Activated CD8-positive, alpha-beta memory T cell treated with anti-CD3 and anti-CD28 coated beads for 24 hours (primary cell): ENCODE data around the gene ZSCAN20.

Experiments
- DNase-seq: peaks from one replicate; pipeline ENCODE4 v3.0.0-alpha.2; 2020

Gene ZSCAN20

DNA sequence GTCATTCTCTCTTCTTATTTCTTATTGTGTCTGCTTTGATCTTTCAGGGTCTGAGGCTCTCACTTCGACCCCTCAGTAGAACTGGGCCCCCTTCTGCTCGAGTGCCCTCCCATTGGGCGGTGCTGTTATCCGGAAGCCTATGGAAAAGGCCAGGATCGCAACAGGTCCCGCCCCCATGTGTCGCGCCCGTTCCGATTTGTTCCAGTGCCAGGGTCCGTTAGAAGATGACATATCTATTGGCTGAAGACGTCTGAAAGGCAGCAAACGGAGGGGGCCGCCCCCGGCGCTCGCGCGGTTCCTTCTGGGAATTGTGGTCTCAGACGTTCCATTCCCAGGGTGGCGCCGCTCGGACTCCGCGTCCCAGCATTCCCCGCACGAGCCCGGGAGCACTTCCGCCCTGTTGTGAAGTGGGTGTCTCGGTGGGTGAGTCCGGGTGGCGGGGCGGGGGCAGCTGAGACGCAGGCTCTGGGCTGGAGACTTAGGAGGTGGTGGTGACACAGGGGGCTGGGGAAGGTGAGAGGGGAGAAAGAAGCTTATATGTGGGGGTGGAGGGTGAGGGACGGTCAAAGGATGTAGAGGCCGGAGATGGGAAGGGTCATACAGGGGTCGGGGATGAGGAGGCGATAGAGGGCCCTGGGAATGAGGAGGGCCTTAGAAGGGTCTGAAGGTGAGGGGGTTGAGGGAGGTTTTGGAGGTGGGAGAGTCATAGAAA, at the start of gene ZSCAN20:
ZSCAN20 (plus strand) TSS at position 377 of the 712 bp plus-strand sequence. CDS start 6,644 bp downstream, outside the sequence.
- peak; percentile 93 for DNase-seq

DNA sequence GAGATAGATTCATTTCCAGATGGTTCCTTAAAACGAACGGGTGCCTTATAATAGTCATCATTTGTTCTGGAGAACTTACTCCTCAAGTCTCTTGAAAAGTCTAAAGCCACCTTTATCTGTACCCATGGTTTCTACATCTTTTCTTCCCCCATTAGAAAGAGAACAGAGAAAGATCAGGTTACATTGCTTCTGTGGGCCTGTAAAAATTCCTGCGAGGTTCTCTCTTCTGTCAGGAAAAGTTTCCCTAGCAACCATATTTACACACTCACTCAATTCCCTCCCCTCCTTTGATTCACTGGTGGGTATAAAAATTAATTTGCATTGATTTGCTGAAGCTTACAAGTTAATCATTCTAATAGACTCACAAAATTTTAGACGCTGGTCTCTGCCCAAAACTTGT, 48.2 kb upstream of the ZSCAN20 start:
- no peak for DNase-seq

GRCh38 chr1:33424610-33425009, 47.8 kb upstream of the ZSCAN20 start:
- no peak for DNase-seq

GRCh38 chr1:33425900-33426299, 46.5 kb upstream of the ZSCAN20 start:
- no peak for DNase-seq

DNA sequence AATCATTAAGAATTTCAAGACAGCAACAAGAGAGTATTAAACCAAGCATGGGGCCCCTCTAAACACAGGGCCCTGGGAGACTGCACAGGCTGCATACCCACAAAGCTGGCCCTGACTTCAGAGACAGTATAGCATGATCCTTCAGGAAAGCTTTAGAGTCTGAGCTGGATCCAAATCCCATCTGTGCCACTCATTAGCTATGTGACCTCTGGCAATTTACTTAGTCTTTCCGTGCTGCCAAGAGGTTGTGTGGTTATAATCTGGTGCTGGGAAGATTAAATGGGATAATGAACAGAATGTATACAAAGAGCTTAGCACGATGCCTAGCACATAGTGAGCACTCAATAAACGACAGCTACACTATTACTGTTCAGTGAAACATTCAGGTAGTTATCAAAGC, 45.5 kb upstream of the ZSCAN20 start:
- no peak for DNase-seq

DNA sequence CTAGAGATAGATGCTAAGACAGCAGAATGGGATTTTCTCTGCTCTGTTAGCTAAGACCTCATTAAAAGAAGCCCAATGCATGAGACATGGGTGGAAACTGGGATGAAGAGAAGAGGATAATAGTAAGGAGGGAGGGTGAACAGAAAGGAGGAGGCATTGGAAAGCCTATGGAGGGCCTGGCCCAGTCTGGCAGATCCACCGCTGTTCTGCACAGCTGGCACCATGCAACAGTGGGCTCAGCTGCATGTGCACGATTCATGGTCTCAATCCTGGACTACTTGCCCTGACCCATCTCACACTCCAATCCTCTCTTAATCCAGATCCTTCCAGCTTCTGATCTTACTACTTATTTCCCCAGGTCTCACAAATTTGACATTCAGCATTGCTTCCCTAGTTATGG, 43.8 kb upstream of the ZSCAN20 start:
- DNase-seq = no peak

GRCh38 chr1:33429332-33429731, 43.1 kb upstream of the ZSCAN20 start:
- DNase-seq = no peak

DNA sequence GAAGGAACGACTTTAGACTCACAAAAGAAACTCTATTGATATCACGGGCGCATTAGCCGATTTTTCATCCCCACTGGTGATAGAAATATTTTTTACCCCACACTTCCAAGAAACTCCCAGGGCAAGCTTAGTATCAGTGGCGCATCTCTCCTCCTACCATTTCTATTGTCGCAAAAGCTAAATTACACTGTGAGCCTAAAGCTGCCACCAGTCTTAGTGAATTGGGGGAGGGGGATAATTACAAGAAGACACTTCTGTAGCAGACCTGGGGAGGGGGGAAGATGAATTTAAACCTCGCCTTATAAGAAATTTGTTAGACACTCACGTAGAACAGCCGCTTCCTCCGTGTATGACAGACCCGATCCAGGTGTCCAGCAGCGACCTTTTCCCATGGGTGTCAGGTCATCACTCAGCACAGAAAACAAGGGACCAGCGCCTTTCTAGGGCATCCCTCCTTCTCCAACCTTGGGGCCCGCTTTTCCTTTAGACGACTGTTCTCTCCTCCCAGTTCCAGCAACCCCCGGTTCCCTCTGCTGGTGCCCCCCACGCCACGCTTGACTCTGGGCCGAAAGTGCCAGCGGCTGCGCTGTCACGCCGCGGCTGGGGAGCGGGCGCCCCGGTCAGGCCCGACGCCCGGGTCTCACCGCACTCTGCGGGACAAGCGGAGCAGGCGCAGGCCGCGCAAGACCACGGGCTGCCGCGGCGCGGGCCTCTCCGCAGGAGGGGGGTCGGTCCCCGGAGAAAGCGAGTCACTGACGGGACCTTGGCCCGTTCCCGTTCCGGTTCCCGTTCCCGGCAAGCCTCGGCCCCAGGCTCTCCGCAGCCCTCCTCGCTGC, 42.4 kb upstream of the ZSCAN20 start:
- DNase-seq = peak; percentile 66

- peak; percentile 95 for DNase-seq
Observed at GRCh38 chr1:33430692-33431593, 41.5 kb upstream of the ZSCAN20 start, which contains the start of gene PHC2. TSS of gene PHC2 (minus strand) at chr1:33431095. CDS start at chr1:33375539, 55,556 bp downstream.

DNA sequence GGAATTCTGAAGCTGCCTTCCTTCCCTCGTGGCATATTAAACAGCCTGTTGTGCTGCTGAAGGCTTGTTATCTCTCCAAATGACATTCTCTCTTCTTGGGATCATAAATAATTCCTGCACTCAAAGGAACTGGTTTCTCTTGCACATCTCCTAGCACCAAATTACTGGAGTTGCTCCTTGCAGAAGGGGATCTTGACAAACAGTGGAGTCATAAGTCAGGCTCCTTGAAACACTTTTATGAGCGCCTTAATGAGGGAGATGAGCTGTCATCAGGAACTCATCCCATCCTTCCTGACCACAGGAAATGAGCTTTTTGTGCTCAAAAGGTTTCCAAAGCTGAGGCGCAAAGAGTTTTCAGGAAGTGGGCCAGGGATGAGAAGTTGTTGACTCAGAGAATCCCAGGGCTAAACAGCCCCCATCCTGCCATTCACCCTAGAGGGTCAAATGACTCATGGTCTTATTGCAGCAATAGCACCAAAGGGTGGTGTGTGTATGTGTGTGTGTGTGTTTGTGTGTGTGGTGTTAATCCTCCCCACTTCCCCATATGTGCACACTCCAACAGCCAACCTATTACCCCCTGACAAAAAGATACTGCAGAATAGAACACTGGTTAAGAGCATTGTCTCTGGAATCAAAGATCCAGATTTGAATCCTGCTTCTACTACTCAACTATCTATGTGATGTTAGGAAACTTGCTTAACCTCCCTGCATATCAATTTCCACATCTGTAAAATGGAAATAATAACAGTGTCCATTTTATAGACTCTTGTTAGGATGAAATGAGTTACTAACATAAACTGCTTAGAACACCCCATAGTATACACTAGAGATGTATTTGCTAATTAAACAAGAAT, 38.7 kb upstream of the ZSCAN20 start:
- no peak for DNase-seq

DNA sequence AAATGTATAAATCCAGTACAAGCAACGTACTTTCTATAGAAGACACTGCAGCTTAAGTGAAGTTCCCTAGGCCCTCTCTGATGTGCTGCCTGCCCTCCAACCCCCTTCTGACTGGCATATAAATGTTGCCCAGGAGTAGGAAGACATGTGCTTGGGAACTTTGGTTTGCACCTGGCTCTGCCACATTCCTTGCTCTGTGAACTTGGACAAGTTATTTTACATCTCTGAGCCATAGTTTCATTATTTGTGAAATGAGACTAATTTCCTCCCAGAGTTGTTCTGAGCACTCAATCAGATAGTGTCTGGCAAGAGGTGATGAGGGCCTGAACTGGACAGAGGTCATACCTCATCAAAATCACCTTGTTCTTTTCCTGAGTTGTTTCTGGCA, 38.1 kb upstream of the ZSCAN20 start:
- no peak for DNase-seq

- no peak for DNase-seq
Observed at GRCh38 chr1:33435096-33435820, 37.2 kb upstream of the ZSCAN20 start.

- DNase-seq = no peak
Observed at GRCh38 chr1:33436557-33437285, 35.7 kb upstream of the ZSCAN20 start.

DNA sequence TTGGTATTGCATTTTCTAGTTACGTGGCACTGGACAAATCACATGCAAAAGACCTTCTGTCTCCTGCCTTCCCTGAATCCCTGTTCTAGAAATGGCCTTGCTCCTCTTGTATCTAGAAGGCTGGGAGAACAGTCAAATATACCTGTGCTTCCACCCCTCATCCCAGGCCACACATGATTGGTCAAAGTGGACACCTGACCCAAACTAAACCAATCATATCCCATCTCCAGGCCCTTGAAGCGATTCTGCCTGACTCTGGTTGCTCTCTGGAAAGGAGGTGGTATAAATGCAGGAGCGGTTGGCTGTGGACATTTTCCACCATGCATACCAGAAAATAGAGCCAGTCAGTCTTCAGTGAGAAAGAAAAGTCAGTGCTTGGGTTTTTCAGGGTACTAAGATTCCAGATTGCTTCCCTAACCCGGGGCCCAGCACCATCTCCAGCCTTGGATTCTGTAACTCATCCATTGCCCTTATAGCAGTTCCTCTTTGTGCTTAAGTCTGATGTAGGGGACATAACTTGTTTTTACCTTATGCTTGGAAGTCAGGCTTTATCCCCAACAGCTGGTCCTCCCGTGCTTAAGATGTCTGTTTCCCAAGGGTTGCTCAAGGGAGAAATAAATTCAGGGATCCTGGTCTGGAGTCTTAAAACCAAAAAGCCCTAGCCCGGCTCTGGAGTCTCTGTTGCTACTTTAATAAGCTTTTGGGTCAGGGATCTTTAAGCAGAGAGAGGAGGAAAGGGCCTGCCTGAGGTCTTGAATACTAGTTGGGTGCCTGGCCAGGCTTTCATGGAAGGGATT, 33.9 kb upstream of the ZSCAN20 start:
- DNase-seq = no peak

GRCh38 chr1:33439662-33440061, 32.8 kb upstream of the ZSCAN20 start:
- no peak for DNase-seq

GRCh38 chr1:33441088-33441745, 31.2 kb upstream of the ZSCAN20 start:
- DNase-seq = no peak

DNA sequence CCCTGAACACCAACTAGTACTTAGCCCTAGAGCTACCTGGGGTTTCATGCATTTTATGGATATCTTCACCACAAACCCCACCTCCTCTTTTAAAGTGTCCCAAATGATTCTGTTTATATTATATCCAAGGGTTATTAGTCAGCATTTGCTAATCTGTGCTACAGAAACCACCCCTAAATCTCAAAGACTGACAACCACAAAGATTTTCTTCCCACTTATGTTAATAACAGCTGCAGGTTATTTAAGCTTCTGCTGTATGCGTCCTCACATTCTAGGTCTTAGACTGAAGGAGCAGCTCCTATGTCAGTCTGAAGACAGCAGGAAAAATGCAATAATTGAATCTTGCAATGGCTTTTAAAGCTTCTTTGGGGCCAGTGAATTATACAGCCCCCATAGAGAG, 30.3 kb upstream of the ZSCAN20 start:
- DNase-seq = no peak

- DNase-seq = no peak
Observed at GRCh38 chr1:33443080-33443704, 29.3 kb upstream of the ZSCAN20 start.

DNA sequence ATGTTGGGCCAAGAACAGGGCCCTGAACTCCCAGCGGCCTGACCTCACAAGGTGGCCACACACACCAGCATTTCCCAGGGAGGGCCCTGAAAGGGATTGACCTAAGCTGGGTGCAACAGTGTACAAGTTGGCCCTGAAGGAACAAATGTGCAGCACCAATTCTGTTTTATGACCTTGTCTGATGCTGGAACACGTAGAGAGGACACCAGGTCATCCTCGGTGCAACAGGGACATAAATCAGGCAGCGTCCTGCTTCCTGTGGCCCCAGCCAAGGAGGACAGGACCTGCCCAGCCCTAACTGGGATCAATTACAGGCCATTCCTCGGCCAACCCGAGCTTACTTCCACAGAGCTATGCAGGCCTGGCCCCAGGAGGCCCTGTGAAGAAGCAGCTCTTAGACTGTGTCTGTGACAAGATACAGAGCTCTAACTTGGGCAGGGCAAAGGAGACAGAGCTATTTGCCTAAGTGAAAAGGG, 28.7 kb upstream of the ZSCAN20 start:
- no peak for DNase-seq
